Right kidney (tissue), 1 donor: Measurements from ENCODE around the gene CSNK1G3.
"Not testable (repeated sequence)": the region's sequence is repeated elsewhere in the genome, so short reads cannot be mapped to it uniquely, and the experiment has no call there.

Experiments
- DNase-seq: peaks from one replicate; pipeline ENCODE4 v3.0.0-alpha.2; 2016

The CSNK1G3 gene

DNA sequence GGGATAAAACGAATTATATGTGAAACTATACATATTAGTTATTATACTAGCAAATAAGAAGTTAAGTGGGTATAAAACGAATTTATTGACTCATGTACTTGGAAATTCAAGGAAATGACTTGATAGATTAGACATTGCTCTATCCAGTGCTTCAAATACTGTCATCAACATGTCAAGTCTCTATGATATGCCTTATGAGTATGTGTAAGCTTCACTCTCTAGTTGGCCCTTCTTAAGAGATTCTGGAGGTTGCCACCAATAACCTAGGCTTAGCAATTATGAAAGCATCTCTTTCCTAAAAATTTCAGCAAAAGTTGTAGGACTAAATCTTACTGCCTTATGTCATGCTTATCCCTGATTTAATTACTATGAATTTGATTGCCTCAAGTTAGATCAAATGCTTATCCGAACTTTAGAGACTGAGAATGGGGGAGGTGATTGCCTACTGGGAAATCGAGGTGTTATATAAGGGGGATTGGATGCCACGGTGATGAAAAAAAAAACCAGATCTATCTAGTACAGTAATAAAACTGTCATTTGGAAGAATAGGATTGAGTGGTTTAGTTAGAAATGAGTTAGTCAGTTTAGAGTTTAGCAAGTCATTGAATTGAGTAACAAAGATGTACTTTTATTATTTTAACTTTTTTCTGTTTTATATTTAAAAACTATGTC, 46.9 kb downstream of the CSNK1G3 start:
- DNase-seq: no peak

DNA sequence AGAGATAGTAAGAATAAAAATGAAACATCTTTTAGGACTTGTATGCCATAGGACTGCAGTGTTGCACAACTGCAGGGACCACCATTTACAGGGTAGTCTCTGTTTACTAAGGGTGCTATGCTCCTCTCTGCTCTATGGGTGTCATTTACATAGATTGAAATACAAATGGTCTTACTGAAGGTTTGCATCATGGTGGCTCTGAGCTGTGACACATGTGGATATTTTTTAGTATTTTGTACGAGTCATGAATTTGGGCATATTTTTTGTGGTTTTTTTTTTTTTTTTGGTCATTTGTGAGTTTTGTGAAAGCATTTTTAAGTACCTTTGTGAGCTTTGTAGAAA, 47.4 kb downstream of the CSNK1G3 start:
- no peak for DNase-seq

DNA sequence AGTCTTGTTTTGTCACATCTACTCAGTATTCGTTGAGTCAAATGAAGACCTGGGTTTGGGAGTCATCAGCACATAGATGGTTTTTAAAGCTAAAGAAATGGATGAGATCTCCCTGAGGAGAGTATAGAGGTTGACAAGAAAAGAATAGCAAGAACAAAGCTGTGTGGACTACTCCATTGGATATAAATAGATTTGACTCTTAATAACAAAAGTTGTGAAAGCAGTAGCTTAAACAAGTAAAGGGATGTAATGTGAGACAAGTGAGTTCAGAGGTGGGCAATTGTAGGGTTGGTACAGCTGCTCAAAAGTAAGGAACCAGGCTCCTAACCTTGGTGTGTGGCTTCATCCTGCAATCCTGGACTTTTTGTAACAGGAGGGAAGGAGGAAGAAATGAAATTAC, 49.3 kb downstream of the CSNK1G3 start:
- DNase-seq: no peak

DNA sequence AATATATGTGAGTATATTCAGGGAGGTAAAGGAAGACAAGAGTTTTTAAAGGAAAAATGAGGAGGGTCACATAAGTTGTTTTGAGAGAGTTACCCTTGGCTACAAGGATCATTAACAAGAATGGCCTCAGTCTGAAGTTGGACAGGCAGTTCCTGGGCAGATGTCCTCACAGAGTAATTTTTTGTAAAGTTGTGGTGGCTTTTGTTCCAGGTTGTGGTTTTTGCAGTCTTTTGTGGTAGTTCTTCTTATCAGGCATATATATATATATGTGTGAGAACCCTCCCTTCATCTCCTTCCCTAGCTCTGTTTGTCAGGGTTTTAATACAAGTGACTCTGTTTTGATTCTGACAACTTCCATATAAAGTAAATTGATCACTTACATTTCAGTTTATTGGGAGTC, 60.0 kb downstream of the CSNK1G3 start:
- no peak for DNase-seq

DNA sequence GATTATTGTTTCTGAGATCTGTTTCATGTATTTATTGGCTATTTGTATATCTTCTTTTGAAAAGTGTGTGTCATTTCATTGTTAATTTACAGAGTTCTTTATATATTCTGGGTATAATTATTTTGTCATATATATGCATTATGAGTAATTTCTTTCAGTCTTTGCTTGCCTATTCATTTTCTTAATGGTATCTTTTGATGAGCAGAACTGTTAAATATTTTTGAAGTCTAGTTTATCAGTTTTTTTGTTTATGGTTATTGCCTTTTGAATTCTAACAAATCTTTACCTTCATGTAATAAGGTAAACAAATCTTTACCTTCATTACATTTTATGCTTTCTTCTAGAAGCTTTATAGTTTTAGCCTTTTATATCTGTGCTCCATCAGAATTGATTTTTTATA, 66.4 kb downstream of the CSNK1G3 start:
- DNase-seq: no peak

DNA sequence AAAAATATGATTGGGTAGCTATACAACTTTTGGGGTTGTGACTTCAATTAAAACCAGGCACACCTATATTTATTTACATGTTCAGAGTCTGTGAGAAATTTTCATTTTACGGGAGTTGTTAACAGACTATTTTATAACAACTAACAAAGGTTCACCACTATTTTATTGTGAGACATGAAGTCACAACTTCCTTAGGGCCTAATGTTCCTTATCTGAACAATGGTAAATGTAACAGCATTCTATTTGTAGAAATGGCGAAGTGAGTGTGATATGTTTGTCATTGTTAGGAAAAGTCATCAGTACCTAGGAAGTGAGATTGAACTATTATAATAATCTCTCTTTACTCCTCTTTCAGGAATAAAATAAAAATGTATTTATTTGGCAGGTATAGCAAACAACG, 67.4 kb downstream of the CSNK1G3 start:
- DNase-seq: no peak

DNA sequence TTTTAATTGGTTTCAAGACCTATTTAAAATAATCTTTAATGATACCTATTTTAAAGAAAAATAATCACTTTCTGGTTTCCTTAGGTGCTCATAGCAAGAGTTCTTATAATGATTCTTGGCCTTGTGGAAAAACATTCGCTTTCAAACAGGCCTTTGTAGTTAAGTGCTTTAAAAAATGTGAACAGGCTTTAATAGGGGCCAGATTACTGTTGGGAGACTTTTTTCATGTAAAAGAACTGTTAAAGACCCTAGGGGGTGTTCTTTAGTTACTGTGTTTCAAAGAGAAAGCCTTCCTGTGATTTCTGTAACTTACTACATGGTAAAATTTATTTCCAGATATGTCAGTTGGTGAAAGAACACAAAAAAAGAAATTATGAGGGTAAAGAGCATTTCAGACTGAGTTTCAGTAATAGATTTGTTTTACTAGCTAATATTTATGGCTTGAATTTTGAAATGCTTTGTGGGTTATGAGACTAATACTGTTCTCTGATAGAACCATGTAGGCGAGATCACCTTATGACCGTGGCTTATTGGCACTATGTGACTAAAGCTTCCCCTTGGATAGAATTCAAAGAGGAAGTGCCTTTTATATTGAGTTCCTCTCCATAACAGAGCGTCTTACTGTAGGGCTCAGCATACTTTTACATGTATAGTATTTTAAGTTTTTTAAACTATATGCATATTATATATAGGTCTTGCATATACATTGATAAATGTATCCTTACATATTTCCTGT, 70.7 kb downstream of the CSNK1G3 start:
- DNase-seq: no peak

DNA sequence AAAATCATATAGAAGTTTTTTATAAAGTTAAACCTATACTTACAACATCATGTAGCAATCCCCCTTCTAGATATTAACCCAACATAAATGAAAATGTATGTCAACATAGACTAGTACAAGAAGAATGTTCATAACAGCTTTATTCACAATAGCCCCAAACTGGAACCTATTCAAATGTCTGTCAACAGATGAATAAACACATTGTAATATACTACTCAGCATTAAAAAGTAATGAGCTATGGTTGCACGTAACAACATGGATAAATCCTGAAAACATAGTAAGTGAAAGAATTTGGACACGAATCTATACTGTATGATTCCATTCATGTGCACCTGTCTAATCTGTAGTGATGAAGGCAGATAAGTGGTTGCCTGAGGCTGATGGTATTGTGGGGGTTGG, 73.9 kb downstream of the CSNK1G3 start:
- no peak for DNase-seq

DNA sequence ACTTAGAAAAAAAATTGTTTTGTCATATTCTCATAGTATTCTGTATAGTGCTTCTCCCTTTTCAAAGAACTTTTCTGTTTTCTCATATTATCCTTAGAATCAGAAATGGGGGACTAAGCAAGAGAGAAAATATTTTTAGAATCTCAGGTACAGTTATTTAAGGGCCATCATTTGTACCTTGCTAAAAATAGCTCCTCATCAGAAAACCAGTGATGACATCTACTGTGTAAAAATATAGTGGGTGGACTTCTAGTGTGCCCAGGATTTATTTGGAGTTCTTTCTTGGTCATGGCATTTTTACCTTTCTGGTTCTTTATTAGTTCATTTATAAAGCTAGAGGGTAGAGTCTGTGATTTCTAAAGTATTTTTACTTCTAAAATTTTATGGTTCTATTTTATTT, 82.5 kb downstream of the CSNK1G3 start:
- no peak for DNase-seq

DNA sequence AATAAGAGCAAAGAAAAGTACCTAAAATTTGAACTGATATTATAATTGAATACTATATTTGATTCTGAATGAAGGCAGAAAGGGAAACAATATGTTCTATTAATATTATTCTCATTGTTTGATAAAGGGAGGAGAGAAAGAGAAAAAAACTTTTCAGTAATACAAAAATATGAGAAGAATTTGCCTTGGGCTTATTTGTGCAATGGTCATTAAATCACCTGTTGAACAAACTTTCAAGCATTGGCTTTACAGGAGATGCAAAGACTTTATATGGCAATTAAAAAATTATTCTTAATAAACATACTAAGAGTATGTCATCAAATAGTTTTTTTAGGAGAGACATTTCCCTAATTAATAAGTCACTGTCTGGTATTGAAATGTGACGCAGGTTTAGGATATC, 85.0 kb downstream of the CSNK1G3 start:
- no peak for DNase-seq

DNA sequence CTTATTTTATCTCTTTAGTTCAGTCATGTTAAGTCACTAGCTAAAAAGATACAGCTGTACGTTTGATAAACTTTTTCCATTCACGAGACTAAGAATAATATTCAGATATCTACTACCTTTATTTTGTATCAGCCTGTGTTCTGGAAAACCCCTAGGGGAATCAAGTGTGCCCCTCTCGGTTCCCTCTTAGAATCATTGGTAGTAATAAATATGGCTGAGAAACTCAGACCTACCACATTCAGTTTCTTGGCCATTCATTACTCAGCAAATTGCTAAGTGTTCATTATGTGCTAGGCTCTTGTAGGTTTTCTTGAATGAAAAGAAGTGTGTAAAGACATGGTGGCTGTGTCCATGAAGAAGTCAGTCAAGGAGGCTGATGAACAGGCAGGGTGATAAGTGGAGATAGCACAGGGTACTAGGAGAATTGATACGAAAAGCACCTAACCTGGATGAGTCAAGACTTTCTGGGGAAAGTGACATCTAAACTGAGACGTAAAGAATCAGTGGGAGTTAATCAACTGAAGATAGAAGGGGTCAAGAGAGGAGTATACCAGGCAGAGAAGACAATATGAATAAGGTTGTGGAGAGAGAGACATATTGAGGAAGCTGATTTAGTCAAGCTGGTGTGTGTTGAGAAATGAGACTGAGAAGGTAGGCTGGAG, 86.2 kb downstream of the CSNK1G3 start:
- no peak for DNase-seq

DNA sequence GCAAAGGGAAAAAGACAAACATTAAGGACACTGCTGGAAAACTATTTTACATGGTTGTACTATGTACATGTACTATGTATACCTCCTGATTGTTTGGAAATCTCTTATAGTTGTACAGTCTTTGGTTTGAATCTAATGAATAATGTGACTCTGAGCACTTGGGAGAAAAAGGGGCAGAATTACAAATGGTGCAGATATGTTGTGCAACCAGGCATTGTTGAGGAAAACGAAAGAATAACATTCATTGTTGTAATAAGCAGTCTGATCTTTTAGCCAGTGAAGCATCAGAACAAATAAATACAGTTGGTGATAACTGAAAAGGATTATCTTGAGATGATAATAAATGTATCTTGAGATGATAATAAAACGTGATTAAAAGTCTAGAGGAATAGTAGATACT, 87.2 kb downstream of the CSNK1G3 start:
- DNase-seq: no peak

DNA sequence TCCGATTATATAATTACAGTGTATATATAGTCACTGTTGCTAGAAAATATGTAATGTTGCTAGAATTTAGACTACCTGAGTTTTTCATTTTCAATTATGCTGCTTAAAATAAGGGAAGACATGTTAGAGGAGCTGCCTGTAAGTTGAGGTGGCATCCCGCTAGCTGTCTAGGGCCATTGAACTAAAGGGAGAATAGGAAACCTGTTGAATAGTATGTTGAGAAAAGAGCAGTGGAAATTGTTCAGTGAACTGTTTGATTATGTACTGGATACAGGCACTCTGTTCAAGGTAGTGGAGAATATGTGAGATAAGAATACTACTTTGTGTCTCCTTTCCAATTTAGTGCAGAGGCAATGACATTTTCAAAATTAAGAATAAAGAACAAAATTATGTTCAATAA, 89.6 kb downstream of the CSNK1G3 start:
- DNase-seq: no peak

DNA sequence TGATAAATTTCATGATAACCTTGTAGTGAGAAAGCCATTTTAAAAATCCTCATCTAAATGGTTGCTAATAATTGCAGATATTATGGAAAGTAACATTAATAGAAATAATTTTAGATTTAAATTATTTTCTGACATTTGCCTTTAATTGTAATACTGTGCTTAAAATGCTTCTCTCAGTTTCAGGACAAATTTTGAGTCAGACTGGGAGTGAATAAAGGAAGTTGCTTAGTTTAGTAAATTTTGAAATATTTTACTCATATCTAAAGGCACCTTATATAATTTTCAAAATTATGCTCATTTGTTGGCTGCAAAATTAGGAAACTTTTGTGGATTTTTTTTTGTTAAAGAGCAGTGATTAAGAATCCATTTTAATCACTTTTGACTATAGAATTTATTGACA, 93.8 kb downstream of the CSNK1G3 start:
- no peak for DNase-seq

DNA sequence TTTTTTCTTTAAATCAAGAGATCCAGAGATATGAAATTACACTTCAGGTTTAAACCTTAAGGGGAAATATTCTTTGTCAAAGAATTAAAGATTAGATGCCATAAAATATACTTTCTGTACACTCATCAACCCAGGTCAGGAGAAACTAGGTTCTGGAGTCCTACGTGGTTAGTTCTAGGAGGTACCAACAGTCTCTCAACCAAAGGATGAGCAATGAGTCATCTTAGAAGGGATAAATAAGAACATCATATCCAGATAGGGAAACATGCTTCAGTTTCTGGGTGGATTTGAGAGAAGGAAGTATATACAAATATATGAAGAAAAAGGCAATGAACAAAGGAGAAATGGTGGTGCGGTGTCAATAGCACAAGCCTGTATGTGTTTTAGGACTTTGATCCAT, 98.2 kb downstream of the CSNK1G3 start:
- DNase-seq: no peak

DNA sequence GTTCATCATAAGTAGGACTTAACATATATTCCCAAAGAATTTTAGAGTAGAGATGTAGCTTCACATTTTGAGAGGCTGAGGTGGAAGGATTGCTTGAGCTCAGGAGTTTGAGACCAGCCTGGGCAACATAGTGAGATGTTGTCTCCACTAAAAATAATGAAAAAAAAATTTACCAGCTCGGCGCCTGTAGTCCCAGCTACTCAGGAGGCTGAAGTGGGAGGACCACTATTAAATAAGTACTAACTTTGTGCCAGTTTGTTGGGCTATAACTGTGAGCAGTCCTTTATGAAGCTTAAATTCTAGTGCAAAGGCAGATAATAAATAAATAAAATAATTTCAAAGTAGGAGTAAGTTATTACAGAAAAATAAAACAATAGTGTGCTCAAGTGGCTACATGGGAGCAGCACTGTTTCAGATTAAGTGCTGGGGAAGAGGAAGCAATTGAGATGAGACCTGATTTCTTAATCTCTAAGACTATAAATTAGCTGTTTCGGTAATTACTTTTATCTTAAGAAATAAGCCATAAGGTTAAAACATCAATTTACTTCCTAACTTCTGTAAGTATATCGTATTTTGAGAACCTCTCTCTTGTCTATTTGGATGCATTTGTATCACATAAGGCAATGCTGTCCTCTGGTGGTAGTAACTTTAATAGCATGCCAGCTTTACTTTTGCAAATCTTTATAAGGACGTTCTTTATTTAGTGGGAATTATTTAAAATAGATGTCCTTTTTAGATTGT, 98.9 kb downstream of the CSNK1G3 start:
- peak; percentile 22 for DNase-seq

DNA sequence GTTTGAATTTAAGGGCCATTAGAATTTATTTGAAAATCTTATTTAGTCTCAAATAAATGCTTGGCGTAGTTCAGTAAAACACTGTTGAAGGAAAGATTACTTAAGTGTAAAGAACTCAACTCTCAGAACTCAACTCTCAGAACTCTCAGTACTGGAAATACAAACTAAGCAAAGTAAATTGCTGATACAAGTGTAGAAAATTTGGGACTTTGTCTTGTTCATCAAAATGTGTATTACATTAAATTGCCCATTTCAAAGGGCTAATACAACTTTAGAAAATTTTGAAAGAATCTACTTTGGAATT, 99.4 kb downstream of the CSNK1G3 start:
- DNase-seq: no peak

DNA sequence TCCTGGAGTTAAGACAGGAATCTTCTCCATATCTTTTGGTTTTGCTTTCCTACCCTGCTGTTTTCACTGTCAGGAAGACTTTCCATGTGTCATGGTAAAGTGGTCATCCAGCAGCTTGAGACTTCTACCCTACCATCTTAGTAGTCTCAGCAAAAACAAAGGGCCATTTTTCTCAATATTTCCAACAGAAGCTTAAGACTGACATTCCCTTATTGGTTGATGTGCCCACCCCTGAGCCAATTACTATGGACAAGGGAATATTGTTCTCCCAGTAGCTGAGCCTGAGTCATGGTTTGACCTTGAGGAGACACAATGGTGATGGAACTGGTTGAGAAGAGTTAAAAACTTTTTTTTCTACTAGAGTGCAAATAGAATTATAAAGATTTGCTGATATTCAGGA, 105.6 kb downstream of the CSNK1G3 start:
- no peak for DNase-seq

DNA sequence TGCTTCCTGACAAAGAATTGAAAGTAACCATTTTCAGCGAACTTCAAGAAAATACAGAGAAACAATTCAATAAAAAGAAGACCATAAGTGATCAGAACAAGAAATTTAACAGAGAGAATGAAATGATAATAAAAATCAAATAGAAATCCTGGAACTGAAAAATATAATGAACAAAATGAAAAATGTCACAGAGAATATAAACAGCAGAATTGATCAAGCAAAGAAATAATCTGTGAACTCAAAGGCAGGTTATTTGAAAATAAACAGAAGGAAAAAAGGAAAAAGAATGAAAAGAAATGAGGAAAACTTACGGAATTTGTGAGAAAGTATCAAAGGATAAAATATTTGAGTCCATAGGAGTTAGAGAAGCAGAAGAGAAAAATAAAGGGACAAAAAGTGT, 114.1 kb downstream of the CSNK1G3 start:
- no peak for DNase-seq

DNA sequence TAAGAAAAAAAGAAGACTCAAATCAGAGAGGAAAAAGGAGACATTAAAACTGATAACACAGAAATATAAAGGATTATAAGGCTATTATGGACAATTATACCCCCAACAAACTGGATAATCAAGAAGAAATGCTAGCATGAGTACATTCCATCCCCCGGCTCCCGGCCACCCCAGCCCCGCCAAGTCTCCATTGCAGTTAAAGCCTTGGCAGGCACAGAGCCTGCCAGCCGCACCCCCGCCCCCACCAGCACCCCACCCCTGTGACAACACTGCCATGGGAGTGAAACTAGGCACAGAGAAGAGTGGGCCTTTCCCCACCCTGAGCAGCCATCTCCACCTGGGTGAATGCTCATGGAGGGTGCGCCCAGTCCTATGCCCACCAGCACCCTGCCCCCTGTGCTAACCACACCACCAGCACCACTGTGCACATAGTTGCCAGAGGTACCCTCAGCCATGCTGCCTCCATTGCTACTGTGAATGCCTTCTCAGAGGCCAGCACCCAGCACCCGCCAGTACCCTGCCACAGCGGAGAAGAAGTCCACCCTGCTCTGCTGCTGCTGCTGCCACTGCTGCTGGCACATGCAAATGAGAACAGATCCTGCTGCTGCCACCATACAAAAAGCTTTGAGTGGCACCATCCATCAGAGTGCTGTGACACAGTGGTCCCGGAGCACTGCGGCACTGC, 117.0 kb downstream of the CSNK1G3 start:
- DNase-seq: no peak

DNA sequence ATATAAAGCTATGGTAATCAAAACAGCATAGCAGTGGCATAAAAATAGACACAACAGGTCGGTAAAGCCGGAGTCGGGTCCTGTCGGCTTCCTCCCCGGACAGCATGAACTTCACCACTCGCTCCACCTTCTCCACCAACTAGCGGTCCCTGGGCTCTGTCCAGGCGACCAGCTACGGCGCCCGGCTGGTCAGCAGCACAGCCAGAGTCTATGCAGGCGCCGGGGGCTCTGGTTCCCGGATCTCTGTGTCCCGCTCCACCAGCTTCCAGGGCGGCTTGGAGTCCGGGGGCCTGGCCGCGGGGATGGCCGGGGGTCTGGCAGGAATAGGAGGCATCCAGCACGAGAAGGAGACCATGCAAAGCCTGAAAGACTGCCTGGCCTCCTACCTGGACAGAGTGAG, 124.0 kb downstream of the CSNK1G3 start:
- no peak for DNase-seq

DNA sequence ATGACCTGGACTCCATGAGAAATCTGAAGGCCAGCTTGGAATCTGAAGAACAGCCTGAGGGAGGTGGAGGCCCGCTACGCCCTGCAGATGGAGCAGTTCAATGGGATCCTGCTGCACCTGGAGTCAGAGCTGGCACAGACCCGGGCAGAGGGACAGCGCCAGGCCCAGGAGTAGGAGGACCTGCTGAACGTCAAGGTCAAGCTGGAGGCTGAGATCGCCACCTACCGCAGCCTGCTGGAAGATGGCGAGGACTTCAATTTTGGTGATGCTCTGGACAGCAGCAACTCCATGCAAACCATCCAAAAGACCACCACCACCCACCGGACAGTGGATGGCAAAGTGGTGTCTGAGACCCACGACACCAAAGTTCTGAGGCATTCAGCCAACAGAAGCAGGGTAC, 125.1 kb downstream of the CSNK1G3 start:
- not testable (repeated sequence) for DNase-seq

DNA sequence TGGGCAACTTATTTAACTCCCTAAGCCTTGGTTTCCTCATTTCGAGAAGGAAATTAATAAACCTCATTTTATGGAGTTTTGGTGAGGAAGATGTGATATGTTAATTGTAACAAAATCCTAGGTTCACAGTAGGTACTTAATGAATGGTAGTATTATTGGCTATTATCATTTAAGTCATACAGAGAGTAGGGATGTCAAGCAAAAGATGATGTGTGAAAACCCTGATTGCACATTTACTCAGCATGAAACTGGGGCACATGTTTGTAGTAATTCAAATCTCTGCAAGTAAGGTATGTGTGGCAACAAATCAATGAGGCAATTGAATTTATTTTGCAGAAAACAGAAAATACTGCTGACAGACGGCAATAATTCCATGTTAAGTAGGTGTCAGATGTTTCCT, 127.3 kb downstream of the CSNK1G3 start:
- DNase-seq: no peak
